GM10847 (cell line): ENCODE data around the gene HCRTR1.

Source experiments
- POLR2A ChIP-seq: IDR thresholded peaks from 2 replicates; pipeline ENCODE4 v1.6.1; 2011; ENCODE audit not compliant: insufficient read length; ENCODE audit errors: extremely low read depth

The HCRTR1 gene

GRCh38 chr1:31587720-31588423 is 29.6 kb upstream of the HCRTR1 start:
- no peak for TF ChIP-seq POLR2A

GRCh38 chr1:31588751-31589515 is 28.6 kb upstream of the HCRTR1 start:
- no peak for TF ChIP-seq POLR2A

- TF ChIP-seq POLR2A = no peak
Observed at GRCh38 chr1:31591425-31592093, 25.9 kb upstream of the HCRTR1 start.

GRCh38 chr1:31592132-31592531 is 25.4 kb upstream of the HCRTR1 start:
- no peak for TF ChIP-seq POLR2A

- no peak for TF ChIP-seq POLR2A
Observed at GRCh38 chr1:31593136-31593665, 24.3 kb upstream of the HCRTR1 start.

GRCh38 chr1:31593770-31594632 is 23.5 kb upstream of the HCRTR1 start:
- no peak for TF ChIP-seq POLR2A

GRCh38 chr1:31595836-31596736 is 21.4 kb upstream of the HCRTR1 start:
- TF ChIP-seq POLR2A = no peak

GRCh38 chr1:31596737-31597097 is 20.8 kb upstream of the HCRTR1 start:
- no peak for TF ChIP-seq POLR2A

GRCh38 chr1:31598980-31599379 is 18.5 kb upstream of the HCRTR1 start:
- no peak for TF ChIP-seq POLR2A

- no peak for TF ChIP-seq POLR2A
Observed at GRCh38 chr1:31600641-31601040, 16.8 kb upstream of the HCRTR1 start.

- no peak for TF ChIP-seq POLR2A
Observed at GRCh38 chr1:31602081-31602480, 15.4 kb upstream of the HCRTR1 start.

- no peak for TF ChIP-seq POLR2A
Observed at GRCh38 chr1:31605908-31606427, 11.5 kb upstream of the HCRTR1 start.

- TF ChIP-seq POLR2A = no peak
Observed at GRCh38 chr1:31607360-31607759, 10.1 kb upstream of the HCRTR1 start.

GRCh38 chr1:31609514-31610118 is 7.9 kb upstream of the HCRTR1 start:
- no peak for TF ChIP-seq POLR2A
